NCI-H146 treated with DMSO at 0.1 percent for 48 hours (cell line): ENCODE data around the gene FBRS.
A peak's percentile ranks its signal among the peaks of the same experiment; 100 is the strongest.

Experiments used
- DNase-seq: peaks from one replicate; lab custom pipeline; 2025; ENCODE audit not compliant: unreplicated experiment; lab: John Stamatoyannopoulos, UW

FBRS gene

GRCh38 chr16:30641378-30641982 is 16.8 kb upstream of the FBRS start:
- no peak for DNase-seq

- DNase-seq: no peak
These were observed 13.8 kb upstream of the FBRS start for GRCh38 chr16:30644334-30644830.

GRCh38 chr16:30645727-30646126 is 12.5 kb upstream of the FBRS start:
- no peak for DNase-seq

- no peak for DNase-seq
These were observed 11.0 kb upstream of the FBRS start for GRCh38 chr16:30647274-30647571.

GRCh38 chr16:30649725-30650368 is 8.4 kb upstream of the FBRS start:
- no peak for DNase-seq

GRCh38 chr16:30650369-30651123 is 7.7 kb upstream of the FBRS start, which contains the start of gene PRR14:
Gene PRR14, plus strand, starts transcription at chr16:30650960. Its CDS starts 686 bp downstream, at chr16:30651646.
- DNase-seq: peak; percentile 99

GRCh38 chr16:30651124-30652004 is 6.9 kb upstream of the FBRS start:
- peak; percentile 53 for DNase-seq

GRCh38 chr16:30652005-30652296 is 6.3 kb upstream of the FBRS start:
- DNase-seq: no peak

- no peak for DNase-seq
These were observed 5.5 kb upstream of the FBRS start for GRCh38 chr16:30652718-30653117.

GRCh38 chr16:30654856-30655255 is 3.4 kb upstream of the FBRS start:
- no peak for DNase-seq

- DNase-seq: no peak
These were observed 2.4 kb upstream of the FBRS start for GRCh38 chr16:30655815-30656347.

- DNase-seq: no peak
These were observed 1.8 kb upstream of the FBRS start for GRCh38 chr16:30656388-30656787.

- DNase-seq: no peak
These were observed 1.0 kb upstream of the FBRS start for GRCh38 chr16:30656974-30657865.

- peak; percentile 98 for DNase-seq
These were observed 688 bp downstream of the FBRS start for GRCh38 chr16:30658731-30659506.

- DNase-seq: no peak
These were observed 1.5 kb downstream of the FBRS start for GRCh38 chr16:30659507-30660423.

GRCh38 chr16:30660424-30661261 is 2.4 kb downstream of the FBRS start:
- DNase-seq: no peak

GRCh38 chr16:30662449-30662848 is 4.2 kb downstream of the FBRS start:
- DNase-seq: no peak
